ENCODE data around the gene CNBD2.

CNBD2 gene

DNA sequence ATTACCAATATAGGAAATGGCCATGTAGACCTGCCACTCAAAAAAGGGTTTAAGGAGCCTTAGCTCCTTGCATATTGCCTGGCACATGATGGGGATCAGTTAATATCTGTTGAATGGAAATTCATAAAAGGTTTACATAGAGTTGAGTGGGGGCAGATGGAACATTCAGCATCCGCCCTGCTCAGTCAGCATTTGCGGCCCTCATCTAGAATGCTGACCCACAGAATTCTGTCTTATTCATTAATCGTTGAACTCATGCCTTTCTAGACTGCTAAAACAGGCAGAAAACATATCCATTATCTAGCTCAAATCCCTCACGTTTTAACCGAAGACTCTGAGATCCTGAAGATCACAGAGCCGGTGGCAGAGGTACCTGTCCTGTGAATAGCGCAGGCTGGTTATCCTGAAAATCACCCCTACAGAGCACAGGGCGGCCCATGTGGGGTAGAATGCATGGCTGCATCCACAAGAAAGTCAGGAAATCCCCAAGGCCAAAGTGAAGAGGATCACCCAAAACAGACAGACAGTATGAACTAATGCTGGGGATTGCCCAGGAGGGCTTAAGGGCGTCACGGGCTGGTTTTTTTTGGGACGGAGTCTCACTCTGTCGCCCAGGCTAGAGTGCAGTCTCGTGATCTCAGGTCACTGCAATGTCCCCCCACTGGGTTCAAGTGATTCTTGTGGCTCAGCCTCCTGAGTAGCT lies 59.9 kb downstream of the CNBD2 start:
- TF ChIP-seq, protein P1, sequence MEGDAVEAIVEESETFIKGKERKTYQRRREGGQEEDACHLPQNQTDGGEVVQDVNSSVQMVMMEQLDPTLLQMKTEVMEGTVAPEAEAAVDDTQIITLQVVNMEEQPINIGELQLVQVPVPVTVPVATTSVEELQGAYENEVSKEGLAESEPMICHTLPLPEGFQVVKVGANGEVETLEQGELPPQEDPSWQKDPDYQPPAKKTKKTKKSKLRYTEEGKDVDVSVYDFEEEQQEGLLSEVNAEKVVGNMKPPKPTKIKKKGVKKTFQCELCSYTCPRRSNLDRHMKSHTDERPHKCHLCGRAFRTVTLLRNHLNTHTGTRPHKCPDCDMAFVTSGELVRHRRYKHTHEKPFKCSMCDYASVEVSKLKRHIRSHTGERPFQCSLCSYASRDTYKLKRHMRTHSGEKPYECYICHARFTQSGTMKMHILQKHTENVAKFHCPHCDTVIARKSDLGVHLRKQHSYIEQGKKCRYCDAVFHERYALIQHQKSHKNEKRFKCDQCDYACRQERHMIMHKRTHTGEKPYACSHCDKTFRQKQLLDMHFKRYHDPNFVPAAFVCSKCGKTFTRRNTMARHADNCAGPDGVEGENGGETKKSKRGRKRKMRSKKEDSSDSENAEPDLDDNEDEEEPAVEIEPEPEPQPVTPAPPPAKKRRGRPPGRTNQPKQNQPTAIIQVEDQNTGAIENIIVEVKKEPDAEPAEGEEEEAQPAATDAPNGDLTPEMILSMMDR (conservative IDR thresholded peaks at IDR 0.05; ENCODE audit: low read depth, low read length), result no peak
- Histone ChIP-seq H3K4me3 (IDR thresholded peaks at IDR 0.05; ENCODE audit: insufficient read depth, low read depth, low read length) (no peak overlapping the region), H3K79me2 (ENCODE audit: insufficient read depth, low read depth) (no peaks in the 10 kb centered on the region), H3K4me1 (ENCODE audit: low read depth, poor library complexity, severe bottlenecking) (no peaks in the 10 kb centered on the region), H3K9ac (no peak overlapping the region), H3K27me3 (ENCODE audit: insufficient read depth, low read depth) (no peaks in the 10 kb centered on the region), H3K4me2 (no peak overlapping the region), H3K36me3 (ENCODE audit: insufficient read depth) (no peaks in the 10 kb centered on the region), H4K20me1 (ENCODE audit: insufficient read depth) (no peaks in the 10 kb centered on the region), H3K27ac (no peak overlapping the region), H2AFZ (ENCODE audit: low read depth) (no peak overlapping the region)

DNA sequence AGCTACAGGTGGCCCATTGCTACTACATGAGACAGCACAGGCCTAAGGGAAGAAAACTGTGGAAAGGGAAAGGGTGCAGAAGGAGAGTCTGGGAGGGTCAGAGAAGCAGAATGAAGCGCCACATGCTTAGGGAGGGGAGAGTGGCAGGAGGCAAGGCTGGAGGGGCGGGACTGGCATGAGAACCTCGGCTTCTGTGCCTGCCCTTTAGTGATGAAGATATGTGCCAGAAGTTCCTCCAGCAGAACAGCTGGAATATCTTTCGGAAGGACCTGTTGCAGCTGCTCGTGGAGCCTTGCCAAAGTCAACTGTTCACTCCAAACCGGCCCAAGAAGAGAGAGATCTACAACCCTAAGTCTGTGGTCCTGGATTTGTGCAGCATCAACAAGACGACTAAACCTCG lies 61.8 kb downstream of the CNBD2 start:
- Histone ChIP-seq H3K9ac (no peak overlapping the region), H3K4me2 (no peak overlapping the region), H3K4me1 (ENCODE audit: low read depth, poor library complexity, severe bottlenecking) (no peaks in the 10 kb centered on the region), H3K27me3 (ENCODE audit: insufficient read depth, low read depth) (no peaks in the 10 kb centered on the region), H3K4me3 (IDR thresholded peaks at IDR 0.05; ENCODE audit: insufficient read depth, low read depth, low read length) (no peak overlapping the region), H3K79me2 (ENCODE audit: insufficient read depth, low read depth) (no peaks in the 10 kb centered on the region), H3K27ac (no peak overlapping the region), H3K36me3 (ENCODE audit: insufficient read depth) (no peaks in the 10 kb centered on the region), H4K20me1 (ENCODE audit: insufficient read depth) (no peaks in the 10 kb centered on the region), H2AFZ (ENCODE audit: low read depth) (no peak overlapping the region)
- TF ChIP-seq, protein P1 (conservative IDR thresholded peaks at IDR 0.05; ENCODE audit: low read depth, low read length), result no peak

DNA sequence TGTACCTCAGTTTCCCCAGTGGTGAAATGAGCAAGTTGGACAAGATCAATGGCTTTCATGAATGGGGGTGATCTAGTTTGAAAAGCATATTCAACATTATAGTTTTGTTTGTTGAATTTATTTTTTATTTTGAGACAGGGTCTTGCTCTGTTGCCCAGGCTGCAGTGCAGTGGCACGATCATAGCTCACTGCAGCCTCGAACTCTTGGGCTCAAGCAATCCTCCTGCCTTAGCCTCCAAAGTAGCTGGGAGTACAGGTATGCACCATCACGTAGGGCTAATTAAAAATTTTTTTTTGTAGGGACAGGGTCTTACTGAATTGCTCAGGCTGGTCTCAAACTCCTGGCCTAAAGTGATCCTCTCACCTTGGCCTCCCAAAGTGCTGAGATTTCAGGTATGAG lies 63.4 kb downstream of the CNBD2 start:
- H3K79me2 ChIP-seq (ENCODE audit: insufficient read depth, low read depth), result no peaks in the 10 kb centered on the region
- no peak overlapping the region for H2AFZ ChIP-seq (ENCODE audit: low read depth)
- TF ChIP-seq, protein P1 (conservative IDR thresholded peaks at IDR 0.05; ENCODE audit: low read depth, low read length), result no peak
- no peak overlapping the region for H3K9ac ChIP-seq
- no peaks in the 10 kb centered on the region for H3K36me3 ChIP-seq (ENCODE audit: insufficient read depth)
- H3K27ac ChIP-seq, result no peak overlapping the region
- no peaks in the 10 kb centered on the region for H3K27me3 ChIP-seq (ENCODE audit: insufficient read depth, low read depth)
- H3K4me2 ChIP-seq, result no peak overlapping the region
- no peak overlapping the region for H3K4me3 ChIP-seq (IDR thresholded peaks at IDR 0.05; ENCODE audit: insufficient read depth, low read depth, low read length)
- no peaks in the 10 kb centered on the region for H4K20me1 ChIP-seq (ENCODE audit: insufficient read depth)
- no peaks in the 10 kb centered on the region for H3K4me1 ChIP-seq (ENCODE audit: low read depth, poor library complexity, severe bottlenecking)

DNA sequence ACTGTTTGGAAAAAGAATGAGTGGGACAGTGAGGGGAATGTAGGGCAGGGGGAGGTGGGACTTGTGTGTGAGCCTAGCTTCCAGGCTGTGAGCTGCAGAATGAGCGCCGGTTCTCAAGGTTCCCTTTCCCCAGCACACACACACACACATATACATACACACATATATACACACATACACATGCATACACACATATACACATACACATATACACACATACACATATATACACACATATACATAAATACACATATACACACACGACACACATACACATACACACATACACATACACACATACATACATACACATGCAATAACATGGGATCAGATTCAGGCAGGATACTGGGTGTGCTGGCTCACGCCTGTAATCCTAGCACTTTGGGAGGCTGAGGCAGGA lies 66.5 kb downstream of the CNBD2 start:
- Histone ChIP-seq H3K4me2 (no peak overlapping the region), H3K4me3 (IDR thresholded peaks at IDR 0.05; ENCODE audit: insufficient read depth, low read depth, low read length) (no peak overlapping the region), H3K36me3 (ENCODE audit: insufficient read depth) (no peaks in the 10 kb centered on the region), H4K20me1 (ENCODE audit: insufficient read depth) (no peaks in the 10 kb centered on the region), H3K27me3 (ENCODE audit: insufficient read depth, low read depth) (no peaks in the 10 kb centered on the region), H3K79me2 (ENCODE audit: insufficient read depth, low read depth) (no peaks in the 10 kb centered on the region), H3K27ac (no peak overlapping the region), H2AFZ (ENCODE audit: low read depth) (no peak overlapping the region), H3K4me1 (ENCODE audit: low read depth, poor library complexity, severe bottlenecking) (no peaks in the 10 kb centered on the region), H3K9ac (no peak overlapping the region)
- TF ChIP-seq, protein P1 (conservative IDR thresholded peaks at IDR 0.05; ENCODE audit: low read depth, low read length), result no peak
